NT2/D1 (cell line): ENCODE results near the gene SRPX2.

Source experiments
- DNase-seq: peaks from one replicate; pipeline ENCODE4 v3.0.0-alpha.2; 2011; ENCODE audit warnings: low read depth, low spot score
- H3K27me3 ChIP-seq: 2 replicates; pipeline ENCODE4 v1.6.0; 2011; ENCODE audit warnings: mild to moderate bottlenecking; ENCODE audit not compliant: insufficient read length, insufficient read depth
- H3K36me3 ChIP-seq: 2 replicates; pipeline ENCODE4 v1.6.1; 2011; ENCODE audit warnings: mild to moderate bottlenecking, low read length, mixed read lengths; ENCODE audit not compliant: insufficient read depth, insufficient read length
- H3K4me1 ChIP-seq: 2 replicates; pipeline ENCODE4 v1.5.1; 2011; ENCODE audit not compliant: insufficient read depth, insufficient read length
- H3K4me3 ChIP-seq: 2 replicates; pipeline ENCODE4 v1.5.1; 2011; ENCODE audit warnings: low read depth; ENCODE audit not compliant: insufficient read length
- H3K9ac ChIP-seq: 2 replicates; pipeline ENCODE4 v1.6.0; 2011; ENCODE audit warnings: low read depth; ENCODE audit not compliant: insufficient read length
- H3K9me3 ChIP-seq: 2 replicates; pipeline ENCODE4 v1.5.1; 2011; ENCODE audit warnings: mild to moderate bottlenecking, low read length; ENCODE audit not compliant: insufficient read depth
- SUZ12 ChIP-seq: IDR thresholded peaks from 2 replicates; pipeline ENCODE4 v1.6.1; 2011; ENCODE audit not compliant: insufficient read length, insufficient read depth; ENCODE audit errors: extremely low read depth
- YY1 ChIP-seq: IDR thresholded peaks from 2 replicates; pipeline ENCODE4 v1.6.1; 2011; ENCODE audit not compliant: insufficient read length, insufficient read depth
- ZNF274 ChIP-seq: IDR thresholded peaks from 2 replicates; pipeline ENCODE4 v1.6.1; 2011; ENCODE audit warnings: mild to moderate bottlenecking, low read depth, low read length

The SRPX2 gene

GRCh38 chrX:100650841-100651240 is 6.8 kb downstream of the SRPX2 start:
- Histone ChIP-seq H3K9ac (no peak overlapping the region), H3K36me3 (peaks cover 3% of the 10 kb centered on the region), H3K4me3 (no peak overlapping the region), H3K9me3 (no peaks in the 10 kb centered on the region), H3K27me3 (no peaks in the 10 kb centered on the region), H3K4me1 (peaks cover 4% of the 10 kb centered on the region)
- TF ChIP-seq ZNF274 = no peak
- TF ChIP-seq YY1 = no peak
- no peak for TF ChIP-seq SUZ12
- DNase-seq = no peak

GRCh38 chrX:100652266-100652665 is 8.3 kb downstream of the SRPX2 start:
- no peak overlapping the region for H3K9ac ChIP-seq
- H3K27me3 ChIP-seq = no peaks in the 10 kb centered on the region
- no peaks in the 10 kb centered on the region for H3K9me3 ChIP-seq
- no peaks in the 10 kb centered on the region for H3K4me1 ChIP-seq
- DNase-seq = no peak
- H3K4me3 ChIP-seq = no peak overlapping the region
- no peak for TF ChIP-seq YY1
- no peak for TF ChIP-seq ZNF274
- no peak for TF ChIP-seq SUZ12
- H3K36me3 ChIP-seq = peaks cover 3% of the 10 kb centered on the region

GRCh38 chrX:100654261-100654660 is 10.3 kb downstream of the SRPX2 start:
- Histone ChIP-seq H3K27me3 (no peaks in the 10 kb centered on the region), H3K4me3 (no peak overlapping the region), H3K36me3 (peaks cover 3% of the 10 kb centered on the region), H3K9ac (no peak overlapping the region), H3K9me3 (no peaks in the 10 kb centered on the region), H3K4me1 (no peaks in the 10 kb centered on the region)
- no peak for DNase-seq
- TF ChIP-seq SUZ12 (no peak), ZNF274 (no peak), YY1 (no peak)

GRCh38 chrX:100658941-100659381 is 15.0 kb downstream of the SRPX2 start:
- Histone ChIP-seq H3K4me1 (no peaks in the 10 kb centered on the region), H3K9ac (no peak overlapping the region), H3K4me3 (no peak overlapping the region), H3K9me3 (no peaks in the 10 kb centered on the region), H3K27me3 (no peaks in the 10 kb centered on the region), H3K36me3 (no peaks in the 10 kb centered on the region)
- no peak for TF ChIP-seq SUZ12
- TF ChIP-seq ZNF274 = no peak
- TF ChIP-seq YY1 = no peak
- DNase-seq = no peak

GRCh38 chrX:100659431-100660137 is 15.6 kb downstream of the SRPX2 start:
- no peaks in the 10 kb centered on the region for H3K4me1 ChIP-seq
- H3K36me3 ChIP-seq = no peaks in the 10 kb centered on the region
- H3K4me3 ChIP-seq = no peak overlapping the region
- DNase-seq = no peak
- no peaks in the 10 kb centered on the region for H3K27me3 ChIP-seq
- H3K9me3 ChIP-seq = no peaks in the 10 kb centered on the region
- TF ChIP-seq SUZ12 = no peak
- TF ChIP-seq YY1 = no peak
- TF ChIP-seq ZNF274 = no peak
- H3K9ac ChIP-seq = no peak overlapping the region

- Histone ChIP-seq H3K4me1 (no peaks in the 10 kb centered on the region), H3K36me3 (peaks cover 3% of the 10 kb centered on the region), H3K4me3 (no peak overlapping the region), H3K27me3 (no peaks in the 10 kb centered on the region), H3K9me3 (no peaks in the 10 kb centered on the region), H3K9ac (no peak overlapping the region)
- TF ChIP-seq ZNF274 (no peak), YY1 (no peak), SUZ12 (no peak)
- DNase-seq = no peak
These were observed 18.2 kb downstream of the SRPX2 start for GRCh38 chrX:100662170-100662569.

GRCh38 chrX:100662796-100663195 is 18.8 kb downstream of the SRPX2 start:
- Histone ChIP-seq H3K9ac (no peak overlapping the region), H3K36me3 (peaks cover 3% of the 10 kb centered on the region), H3K4me1 (no peaks in the 10 kb centered on the region), H3K4me3 (no peak overlapping the region), H3K9me3 (no peaks in the 10 kb centered on the region), H3K27me3 (no peaks in the 10 kb centered on the region)
- DNase-seq = no peak
- TF ChIP-seq YY1 (no peak), ZNF274 (no peak), SUZ12 (no peak)
